K562 (cell line): Measurements from ENCODE around the gene PHF20. TPM values are rescaled to one million over a fixed set of nuclear protein-coding genes. Genes with fewer than 3 reads are reported as not detected.

ENCODE experiments used
- ATAC-seq: fragments of 200-7000 bp; cut with Tn5 transposase; 3 replicates; pipeline ENCODE4 v1.9.1; 2020; ENCODE audit warnings: moderate library complexity
- BruUV-seq: library from RNA; stranded (reverse); fragments of 400-500 nt; replicated peaks from 2 replicates; lab custom pipeline; 2021; lab: Mats Ljungman, UMichigan
- CTCF ChIA-PET: fragments of 300-600 bp; formaldehyde crosslinking; extraction: SDS; loops from one replicate; lab custom pipeline; 2021; ENCODE audit warnings: low intra/inter-chr PET ratio; lab: Yijun Ruan, JAX
- POLR2A ChIA-PET: fragments of 300-600, 350-650 bp; sonication (Branson Sonifier 250); formaldehyde crosslinking; extraction: SDS; loops from one replicate; lab custom pipeline; 2021; ENCODE audit warnings: antibody characterized with exemption, inconsistent platforms; lab: Yijun Ruan, JAX
- DNase-seq, 4 experiments: peaks; one replicate each; pipeline versions ENCODE4 v3.0.0 to v3.0.0-alpha.2; 2011 to 2018; ENCODE audit warnings: low spot score in 3 of 4, mixed read lengths in 3 of 4; ENCODE audit errors: extremely low read depth in 1 of 4
- FAIRE-seq: peaks from 2 replicates; lab custom pipeline; 2011; peaks lifted over from hg19 to GRCh38; lab: Jason Lieb, UNC
- H2AFZ ChIP-seq: 2 replicates; pipeline ENCODE4 v1.6.0; 2011; ENCODE audit warnings: low read depth, low read length, control low read depth, inconsistent platforms
- H3K27ac ChIP-seq: fragments of 200-600 bp; 3 replicates; pipeline ENCODE4 v1.8.0; 2011; ENCODE audit warnings: low read depth, mild to moderate bottlenecking, control low read depth, inconsistent platforms, low read length, moderate library complexity, mixed read lengths; ENCODE audit errors: extremely low read depth
- H3K27me3 ChIP-seq, 2 experiments: fragments of 300-600 bp in 1 of 2; 2 replicates in 1 of 2; 3 replicates in 1 of 2; pipeline versions ENCODE4 v1.6.0 to v1.8.0; 2011; ENCODE audit warnings: inconsistent platforms in 2 of 2, low read length in 2 of 2, mild to moderate bottlenecking in 1 of 2, mixed read lengths in 1 of 2, moderate library complexity in 1 of 2; ENCODE audit not compliant: control insufficient read depth in 2 of 2, insufficient read depth in 2 of 2
- H3K36me3 ChIP-seq: fragments of 300-600 bp; 3 replicates; pipeline ENCODE4 v1.8.0; 2011; ENCODE audit warnings: mild to moderate bottlenecking, low read length, inconsistent platforms; ENCODE audit not compliant: control insufficient read depth, insufficient read depth
- H3K4me1 ChIP-seq, 2 experiments: fragments of 200-600 bp in 1 of 2; replicated peaks in 1 of 2; 2 replicates in 1 of 2; 3 replicates in 1 of 2; pipeline versions ENCODE4 v1.5.1 to v1.8.0; 2011; ENCODE audit warnings: inconsistent platforms in 2 of 2, low read length in 2 of 2, mild to moderate bottlenecking in 1 of 2, mixed read lengths in 1 of 2, moderate library complexity in 1 of 2; ENCODE audit not compliant: control insufficient read depth in 2 of 2, insufficient read depth in 2 of 2
- H3K4me2 ChIP-seq: 2 replicates; pipeline ENCODE4 v1.6.1; 2011; ENCODE audit warnings: low read length, control low read depth, inconsistent platforms, mixed read lengths; ENCODE audit not compliant: insufficient read depth
- H3K4me3 ChIP-seq: fragments of 200-600 bp; sonication (generic), shearing (Covaris generic); 2 replicates; pipeline ENCODE4 v1.5.1; 2016; ENCODE audit warnings: control low read depth, inconsistent platforms
- H3K79me2 ChIP-seq: fragments of 200-600 bp; 3 replicates; pipeline ENCODE4 v1.8.0; 2011; ENCODE audit warnings: low read length, inconsistent platforms; ENCODE audit not compliant: control insufficient read depth, insufficient read depth
- H3K9ac ChIP-seq, 2 experiments: 2 replicates each; pipeline versions ENCODE4 v1.6.0 to v1.6.1; 2011; ENCODE audit warnings: low read depth in 2 of 2, low read length in 2 of 2, control low read depth in 1 of 2, inconsistent platforms in 1 of 2, mild to moderate bottlenecking in 1 of 2, mixed read lengths in 1 of 2; ENCODE audit not compliant: insufficient read depth in 1 of 2
- H3K9me1 ChIP-seq: one replicate; pipeline ENCODE4 v1.6.0; 2011; ENCODE audit warnings: inconsistent platforms, mild to moderate bottlenecking, low read length, moderate library complexity; ENCODE audit not compliant: control insufficient read depth, insufficient read depth
- H3K9me3 ChIP-seq: replicated peaks from 2 replicates; pipeline ENCODE4 v1.5.1; 2011; ENCODE audit warnings: low read depth, low read length, inconsistent platforms; ENCODE audit not compliant: control insufficient read depth, insufficient read depth
- H4K20me1 ChIP-seq: replicated peaks from 2 replicates; pipeline ENCODE4 v1.6.1; 2011; ENCODE audit warnings: low read length, inconsistent platforms, mixed read lengths; ENCODE audit not compliant: control insufficient read depth, insufficient read depth
- BMI1 ChIP-seq: fragments of 150-350 bp; IDR thresholded peaks from 2 replicates; pipeline ENCODE4 v1.6.1; 2014; ENCODE audit warnings: low read length
- CBX1 ChIP-seq: sonication (generic); IDR thresholded peaks from 2 replicates; pipeline ENCODE4 v1.6.1; 2016; ENCODE audit warnings: antibody characterized with exemption, low read depth, mild to moderate bottlenecking
- CEBPG ChIP-seq, 3 experiments: fragments of 200-800 bp in 1 of 3; sonication (Bioruptor generic) in 1 of 3; sonication (generic) in 1 of 3; formaldehyde crosslinking in 1 of 3; IDR thresholded peaks in 2 of 3; conservative IDR thresholded peaks in 1 of 3; 2 replicates each; pipeline versions ENCODE4 v1.6.1 to v1.8.0; 2016 to 2022; ENCODE audit warnings: missing compliant biosample characterization in 2 of 3, missing genetic modification characterization in 2 of 3, mild to moderate bottlenecking in 1 of 3, missing genetic modification reagents in 1 of 3
- CTBP1 ChIP-seq: fragments of 450-650 bp; IDR thresholded peaks from 2 replicates; pipeline ENCODE4 v1.6.1; 2016; ENCODE audit warnings: borderline replicate concordance
- E2F4 ChIP-seq: sonication (generic); formaldehyde crosslinking; IDR thresholded peaks from 2 replicates; pipeline ENCODE4 v1.8.0; 2022; ENCODE audit warnings: mild to moderate bottlenecking, low read depth, missing genetic modification reagents
- GTF2E2 ChIP-seq: fragments of 200-800 bp; sonication (Bioruptor generic); IDR thresholded peaks from 2 replicates; pipeline ENCODE4 v1.6.1; 2016; ENCODE audit warnings: missing genetic modification characterization, missing compliant biosample characterization
- ILF3 ChIP-seq: fragments of 450-650 bp; IDR thresholded peaks from 2 replicates; pipeline ENCODE4 v1.6.1; 2018; ENCODE audit warnings: antibody characterized with exemption, mild to moderate bottlenecking, moderate library complexity, borderline replicate concordance
- JUND ChIP-seq, 2 experiments: IDR thresholded peaks; 2 replicates in 1 of 2; 3 replicates in 1 of 2; pipeline ENCODE4 v1.6.1; 2011; ENCODE audit warnings: borderline replicate concordance in 2 of 2, low read depth in 2 of 2, low read length in 2 of 2, improper control_type of control experiment in 1 of 2, missing biosample characterization in 1 of 2, missing genetic modification characterization in 1 of 2, missing genetic modification reagents in 1 of 2
- MYC ChIP-seq, 2 experiments: fragments of 250-450 bp in 1 of 2; sonication (Bioruptor Pico) in 1 of 2; IDR thresholded peaks; 2 replicates each; pipeline versions ENCODE4 v1.5.1 to v1.6.1; 2012 to 2021; ENCODE audit warnings: low read depth in 2 of 2, borderline replicate concordance in 1 of 2, improper control_type of control experiment in 1 of 2, low read length in 1 of 2, mild to moderate bottlenecking in 1 of 2, moderate library complexity in 1 of 2
- NCOA4 ChIP-seq: fragments of 450-650 bp; IDR thresholded peaks from 2 replicates; pipeline ENCODE4 v1.6.1; 2018; ENCODE audit warnings: mild to moderate bottlenecking; ENCODE audit not compliant: partially characterized antibody
- PHF20 ChIP-seq: fragments of 450-650 bp; IDR thresholded peaks from 2 replicates; pipeline ENCODE4 v1.6.1; 2018; ENCODE audit not compliant: partially characterized antibody
- PPARD ChIP-seq: fragments of 250-450 bp; sonication (Bioruptor Pico); IDR thresholded peaks from 2 replicates; pipeline ENCODE4 v1.8.0; 2022; ENCODE audit warnings: inconsistent platforms, mild to moderate bottlenecking, moderate library complexity
- RBM14 ChIP-seq: fragments of 200-400 bp; formaldehyde crosslinking; IDR thresholded peaks from 2 replicates; pipeline ENCODE4 v1.6.1; 2018; ENCODE audit warnings: low read depth, mild to moderate bottlenecking, low read length, moderate library complexity, borderline replicate concordance; ENCODE audit not compliant: insufficient read depth
- TARDBP ChIP-seq: fragments of 450-650 bp; IDR thresholded peaks from 2 replicates; pipeline ENCODE4 v1.6.1; 2016
- TFAM ChIP-seq: fragments of 250-450 bp; sonication (Bioruptor Pico); conservative IDR thresholded peaks from 2 replicates; pipeline ENCODE4 v1.5.0; 2021; ENCODE audit warnings: mild to moderate bottlenecking, moderate library complexity
- ZNF589 ChIP-seq: fragments of 200-800 bp; sonication (Bioruptor generic); IDR thresholded peaks from 2 replicates; pipeline ENCODE4 v1.6.1; 2016; ENCODE audit warnings: low read depth, missing genetic modification characterization, missing compliant biosample characterization
- WGBS: fragments of 100-300 bp; shearing (Covaris generic); methylation state at CpG from one replicate; pipeline ENCODE4 v1.1.6; 2016; ENCODE audit warnings: low coverage, mixed read lengths; ENCODE audit not compliant: insufficient coverage; ENCODE audit errors: missing lambda C conversion rate; 5-methylcytosine and 5-hydroxymethylcytosine counted together
- in situ Hi-C: fragments of 300-500 bp; cut with MboI; formaldehyde crosslinking; loops from 4 replicates; pipeline ENCODE4 v1.15.0; 2018; ENCODE audit warnings: inconsistent platforms, mixed read lengths
- intact Hi-C: fragments of 100-400 bp; cut with micrococcal nuclease; formaldehyde crosslinking; loops from 2 replicates; pipeline ENCODE4 v1.14.2; 2022
- polyA plus RNA-seq, 8 experiments: library from polyadenylated mRNA; depleted of rRNA in 4 of 8; stranded (reverse) in 5 of 8; unstranded in 3 of 8; fragments of >200 nt; fragmentation: Nextera tagmentation in 2 of 8; fragmentation: Illumina TruSeq in 1 of 8; extraction: Ambion mirVana in 2 of 8; extraction: Trizol in 1 of 8; gene quantifications; 2 replicates each; pipeline versions ENCODE4 v1.2.1 to v1.2.3, GENCODE V29; 2011 to 2014; ENCODE audit warnings: inconsistent platforms in 1 of 8, missing spikeins in 1 of 8
- total RNA-seq, 7 experiments: library from RNA; depleted of rRNA in 6 of 7; stranded (reverse); fragments of >200 nt in 6 of 7; fragmentation: Illumina TruSeq in 2 of 7; extraction: Trizol in 2 of 7; gene quantifications; 2 replicates each; pipeline versions ENCODE4 v1.2.1 to v1.2.3, GENCODE V29; 2011 to 2021; ENCODE audit warnings: low replicate concordance in 1 of 7
- TF ChIP-seq, protein P1 (sequence below), 2 experiments: fragments of 450-650 bp; IDR thresholded peaks; 2 replicates each; pipeline ENCODE4 v1.6.1; 2016

The PHF20 gene
- total and polyA plus RNA-seq, 9 of the 15 experiments (the other 6 are each of a cell fraction or from before 2014, with no cell fraction given) = 49.9 to 196 (median 70.7) TPM

DNA sequence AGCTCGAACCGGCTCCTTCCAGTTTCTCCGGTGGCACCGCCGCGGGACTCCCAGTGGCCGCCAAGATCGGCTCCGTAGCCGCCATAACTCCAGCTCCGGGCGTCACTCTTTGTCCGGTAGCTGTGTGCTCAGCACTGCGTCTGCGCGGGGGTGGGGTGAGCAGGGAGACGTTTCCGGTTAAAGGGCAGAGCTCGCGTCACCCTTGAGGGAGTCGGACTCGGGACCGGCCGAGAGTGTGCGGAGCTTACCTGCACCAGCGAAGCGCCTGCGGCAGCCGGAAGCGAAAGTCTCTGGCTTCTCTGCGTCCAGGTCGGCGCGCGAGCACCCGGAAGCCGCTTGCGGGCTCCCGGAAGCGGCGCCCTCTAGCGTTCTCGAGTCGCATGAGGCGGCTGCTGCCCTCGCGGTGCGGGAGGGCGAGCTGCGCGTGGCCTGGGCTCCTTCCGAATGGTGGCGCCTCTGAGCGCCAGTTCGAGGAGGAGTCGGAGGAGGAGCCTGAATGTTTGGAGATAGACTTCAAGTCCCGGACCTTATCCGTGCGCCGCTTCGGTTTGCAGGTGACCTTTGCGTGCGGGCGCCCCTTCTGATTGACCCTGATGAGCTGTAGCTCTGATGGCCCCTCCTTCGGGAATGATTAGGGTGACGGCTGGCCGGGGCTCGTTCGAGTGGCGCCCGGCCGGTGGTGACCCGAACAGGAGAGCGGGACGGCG is 182.5 kb downstream of the PHF20 start, which contains the start of gene SCAND1:
Gene SCAND1, minus strand, starts transcription at position 303 of the 707 bp plus-strand sequence. Its CDS starts 218 bp downstream, at position 85.
- no peaks in the 10 kb centered on the region for H3K27me3 ChIP-seq
- H3K9ac ChIP-seq = peak within 1 kb of the TSS; percentile 98 to 100
- ChIA-PET POLR2A (interaction anchor here (0.5 to 3.7 kb wide), 37 partner anchors 8 to 938 kb away, joined by 3 to 55 read pairs (median 3); partner anchors contain the start of genes NFS1, PHF20, RBM39 and ROMO1), CTCF (interaction anchor here (0.6 to 0.7 kb wide), 2 partner anchors 615 to 1050 kb away, joined by 3 to 4 read pairs; no protein-coding TSS in a partner anchor)
- peak within 1 kb of the TSS; percentile 95 for H3K4me3 ChIP-seq
- H3K79me2 ChIP-seq = peaks cover 32% of the 10 kb centered on the region
- intact Hi-C loops = loop anchor here (1.0 to 5.0 kb wide), 2 partner anchors 52 to 412 kb away; partner anchors contain the start of gene ERGIC3
- 0 out of 2 replicates have a peak, but pooled peaks cover 3% of the 10 kb centered on the region for H4K20me1 ChIP-seq
- peak; percentile 93 for ATAC-seq
- under 1% methylated on average over 59 of the region's 76 CpGs for WGBS
- H3K27ac ChIP-seq = peak within 1 kb of the TSS; percentile 98
- H3K36me3 ChIP-seq = peaks cover 17% of the 10 kb centered on the region
- peaks cover 9 to 16% of the 10 kb centered on the region in 2 experiments; a peak in 4 of 5 replicates for H3K4me1 ChIP-seq
- H3K9me3 ChIP-seq = no peaks in the 10 kb centered on the region
- H3K9me1 ChIP-seq = no peaks in the 10 kb centered on the region
- no TSS peak for BruUV-seq
- in situ Hi-C loops = no loop called here
- DNase-seq = peak; percentile 93 to 98 (median 94)
- peak within 1 kb of the TSS; percentile 90 for H3K4me2 ChIP-seq
- H2AFZ ChIP-seq = peak within 1 kb of the TSS; percentile 96
- peak; percentile 81 for FAIRE-seq
- TF ChIP-seq PPARD (no peak), TFAM (no peak), CBX1 (peak; percentile 94), NCOA4 (no peak), BMI1 (no peak), PHF20 (peak; percentile 89), CTBP1 (peak; percentile 95), ZNF589 (CRISPR knock-in tag) (peak; percentile 62; the same call in 1 of the 2 replicates), MYC (IDR thresholded peaks at IDR 0.05; ENCODE audit: low read depth, low read length) (peak; percentile 99), MYC (CRISPR knock-in tag; IDR thresholded peaks at IDR 0.05; ENCODE audit: borderline replicate concordance, low read depth) (peak; percentile 74; the same call in 1 of the 2 replicates), E2F4 (CRISPR knock-in tag) (no peak), JUND (IDR thresholded peaks at IDR 0.05; ENCODE audit: borderline replicate concordance, low read depth, low read length) (peak; percentile 81), JUND (tag; IDR thresholded peaks at IDR 0.05; ENCODE audit: borderline replicate concordance, low read depth, low read length) (peak; percentile 71; the same call in 1 of the 3 replicates), TARDBP (peak; percentile 84; the same call in 1 of the 2 replicates), CEBPG (CRISPR knock-in tag; IDR thresholded peaks at IDR 0.05) (no peak), CEBPG (tag; conservative IDR thresholded peaks at IDR 0.05 in 1 of 2, IDR thresholded peaks at IDR 0.05 in 1 of 2) (no peak), GTF2E2 (tag) (peak; percentile 95), ILF3 (peak; percentile 53; the same call in 1 of the 2 replicates), RBM14 (no peak)
- TF ChIP-seq, protein P1, sequence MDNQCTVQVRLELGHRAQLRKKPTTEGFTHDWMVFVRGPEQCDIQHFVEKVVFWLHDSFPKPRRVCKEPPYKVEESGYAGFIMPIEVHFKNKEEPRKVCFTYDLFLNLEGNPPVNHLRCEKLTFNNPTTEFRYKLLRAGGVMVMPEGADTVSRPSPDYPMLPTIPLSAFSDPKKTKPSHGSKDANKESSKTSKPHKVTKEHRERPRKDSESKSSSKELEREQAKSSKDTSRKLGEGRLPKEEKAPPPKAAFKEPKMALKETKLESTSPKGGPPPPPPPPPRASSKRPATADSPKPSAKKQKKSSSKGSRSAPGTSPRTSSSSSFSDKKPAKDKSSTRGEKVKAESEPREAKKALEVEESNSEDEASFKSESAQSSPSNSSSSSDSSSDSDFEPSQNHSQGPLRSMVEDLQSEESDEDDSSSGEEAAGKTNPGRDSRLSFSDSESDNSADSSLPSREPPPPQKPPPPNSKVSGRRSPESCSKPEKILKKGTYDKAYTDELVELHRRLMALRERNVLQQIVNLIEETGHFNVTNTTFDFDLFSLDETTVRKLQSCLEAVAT (IDR thresholded peaks at IDR 0.05) = peak; percentile 15 to 33; a peak in 2 of 4 replicates
